HL-60 (cell line): ENCODE results near the gene KAT2A.
A peak's percentile ranks its signal among the peaks of the same experiment; 100 is the strongest.
"Not testable (repeated sequence)": the region's sequence is repeated elsewhere in the genome, so short reads cannot be mapped to it uniquely, and the experiment has no call there.

Experiments used
- DNase-seq, 2 experiments: peaks; one replicate each; pipeline ENCODE4 v3.0.0-alpha.2; 2010 to 2020; ENCODE audit warnings: low read depth in 1 of 2, low spot score in 1 of 2
- H3K27ac ChIP-seq: fragments of 250-450 bp; sonication (Bioruptor Pico); replicated peaks from 2 replicates; pipeline ENCODE4 v1.5.1; 2020; ENCODE audit warnings: mild to moderate bottlenecking, moderate library complexity
- H3K27me3 ChIP-seq: fragments of 250-450 bp; sonication (Bioruptor Pico); 2 replicates; pipeline ENCODE4 v1.5.1; 2021; ENCODE audit warnings: mild to moderate bottlenecking, moderate library complexity; ENCODE audit not compliant: insufficient read depth, poor library complexity, severe bottlenecking
- H3K4me3 ChIP-seq: replicated peaks from 2 replicates; pipeline ENCODE4 v1.5.1; 2011; ENCODE audit warnings: mild to moderate bottlenecking, control low read depth, low read length; ENCODE audit not compliant: insufficient read depth
- GABPA ChIP-seq: IDR thresholded peaks from 2 replicates; pipeline ENCODE4 v1.6.1; 2012; ENCODE audit warnings: low read depth
- POLR2AphosphoS5 ChIP-seq: IDR thresholded peaks from 2 replicates; pipeline ENCODE4 v1.6.1; 2012; ENCODE audit warnings: low read depth
- SPI1 ChIP-seq: IDR thresholded peaks from 2 replicates; pipeline ENCODE4 v1.6.1; 2012; ENCODE audit warnings: low read depth, mild to moderate bottlenecking, borderline replicate concordance
- TF ChIP-seq, protein P1 (sequence below): IDR thresholded peaks from 2 replicates; pipeline ENCODE4 v1.6.1; 2012; ENCODE audit warnings: low read depth; ENCODE audit not compliant: insufficient replicate concordance
- TF ChIP-seq, protein P2 (sequence below): IDR thresholded peaks from one replicate; pipeline ENCODE4 v1.5.1; 2011; ENCODE audit warnings: low read length, control low read depth, inconsistent platforms; ENCODE audit not compliant: insufficient read depth

Gene KAT2A

DNA sequence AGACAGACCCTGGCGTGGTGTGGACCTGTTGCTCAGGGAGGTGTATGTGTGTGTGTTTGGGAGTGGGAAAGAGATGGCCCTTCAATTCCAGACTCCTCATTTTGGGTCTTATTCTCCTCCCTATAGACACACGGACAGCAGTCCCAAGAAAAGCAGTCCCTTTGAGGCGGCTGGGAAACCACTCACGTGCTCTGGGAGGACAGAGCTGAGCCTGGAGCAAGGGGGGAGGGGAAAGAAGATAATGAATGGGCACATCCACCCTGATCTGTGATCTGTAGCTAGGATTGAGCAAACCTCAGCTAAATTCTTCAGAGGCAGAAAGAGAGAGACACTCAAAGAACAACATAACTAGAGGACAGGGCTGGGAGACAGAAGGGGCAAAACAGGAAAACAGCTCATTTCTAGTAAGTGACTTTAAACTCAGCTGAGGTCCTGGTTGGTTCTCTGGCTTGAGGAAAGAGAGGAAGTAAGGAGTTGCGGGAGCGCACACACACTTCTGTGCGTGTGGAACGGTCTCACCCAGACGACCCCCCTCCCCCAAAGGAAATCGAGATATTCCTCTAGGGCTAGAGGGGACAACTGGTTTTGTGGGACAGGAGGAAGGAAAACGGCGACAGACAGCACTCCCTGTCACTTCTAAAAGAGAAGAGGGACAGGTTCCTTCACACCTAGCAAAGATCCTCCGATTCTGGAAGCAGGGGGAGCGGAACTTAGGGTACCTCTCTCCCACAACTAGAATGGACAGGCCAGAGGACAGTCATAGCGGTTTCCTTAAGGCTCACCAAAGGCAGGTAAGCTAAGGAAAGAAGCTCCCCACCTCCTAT lies 33.0 kb upstream of the KAT2A start:
- TF ChIP-seq, protein P1, sequence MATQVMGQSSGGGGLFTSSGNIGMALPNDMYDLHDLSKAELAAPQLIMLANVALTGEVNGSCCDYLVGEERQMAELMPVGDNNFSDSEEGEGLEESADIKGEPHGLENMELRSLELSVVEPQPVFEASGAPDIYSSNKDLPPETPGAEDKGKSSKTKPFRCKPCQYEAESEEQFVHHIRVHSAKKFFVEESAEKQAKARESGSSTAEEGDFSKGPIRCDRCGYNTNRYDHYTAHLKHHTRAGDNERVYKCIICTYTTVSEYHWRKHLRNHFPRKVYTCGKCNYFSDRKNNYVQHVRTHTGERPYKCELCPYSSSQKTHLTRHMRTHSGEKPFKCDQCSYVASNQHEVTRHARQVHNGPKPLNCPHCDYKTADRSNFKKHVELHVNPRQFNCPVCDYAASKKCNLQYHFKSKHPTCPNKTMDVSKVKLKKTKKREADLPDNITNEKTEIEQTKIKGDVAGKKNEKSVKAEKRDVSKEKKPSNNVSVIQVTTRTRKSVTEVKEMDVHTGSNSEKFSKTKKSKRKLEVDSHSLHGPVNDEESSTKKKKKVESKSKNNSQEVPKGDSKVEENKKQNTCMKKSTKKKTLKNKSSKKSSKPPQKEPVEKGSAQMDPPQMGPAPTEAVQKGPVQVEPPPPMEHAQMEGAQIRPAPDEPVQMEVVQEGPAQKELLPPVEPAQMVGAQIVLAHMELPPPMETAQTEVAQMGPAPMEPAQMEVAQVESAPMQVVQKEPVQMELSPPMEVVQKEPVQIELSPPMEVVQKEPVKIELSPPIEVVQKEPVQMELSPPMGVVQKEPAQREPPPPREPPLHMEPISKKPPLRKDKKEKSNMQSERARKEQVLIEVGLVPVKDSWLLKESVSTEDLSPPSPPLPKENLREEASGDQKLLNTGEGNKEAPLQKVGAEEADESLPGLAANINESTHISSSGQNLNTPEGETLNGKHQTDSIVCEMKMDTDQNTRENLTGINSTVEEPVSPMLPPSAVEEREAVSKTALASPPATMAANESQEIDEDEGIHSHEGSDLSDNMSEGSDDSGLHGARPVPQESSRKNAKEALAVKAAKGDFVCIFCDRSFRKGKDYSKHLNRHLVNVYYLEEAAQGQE: no peak
- TF ChIP-seq GABPA: no peak
- TF ChIP-seq SPI1: peak; percentile 82
- peak overlapping the region; percentile 86 for H3K27ac ChIP-seq
- DNase-seq: peak; percentile 49 to 74
- H3K4me3 ChIP-seq: peak overlapping the region; percentile 85
- no peaks in the 10 kb centered on the region for H3K27me3 ChIP-seq

DNA sequence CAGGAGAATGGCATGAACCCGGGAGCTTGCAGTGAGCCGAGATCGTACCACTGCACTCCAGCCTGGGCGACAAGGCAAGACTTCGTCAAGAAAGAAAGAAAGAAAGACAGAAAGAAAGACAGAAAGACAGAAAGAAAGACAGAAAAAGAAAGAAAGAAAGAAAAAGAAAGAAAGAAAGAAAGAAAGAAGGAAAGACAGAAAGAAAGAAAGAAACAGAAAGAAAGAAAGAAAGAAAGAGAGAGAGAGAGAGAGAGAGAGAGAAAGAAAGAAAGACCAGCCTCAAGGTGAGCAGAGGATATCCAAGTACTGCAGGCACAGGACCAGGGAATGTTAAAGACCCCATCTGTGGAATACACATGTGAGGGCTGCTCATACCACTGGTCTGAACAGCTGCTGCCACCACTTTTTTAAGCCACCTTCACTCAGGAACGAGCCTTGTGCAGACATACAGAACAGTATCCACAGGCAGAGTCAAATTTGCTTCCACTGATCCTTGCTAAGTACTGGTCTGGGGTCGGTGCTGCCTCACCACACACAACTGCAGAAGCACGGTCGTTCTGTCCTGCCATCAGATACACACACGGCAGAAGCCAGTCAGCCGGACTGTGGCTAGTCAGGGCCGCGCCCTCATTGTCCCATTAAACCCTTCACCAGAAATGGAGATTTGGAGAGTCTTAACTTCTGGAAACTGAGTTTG lies 25.9 kb upstream of the KAT2A start:
- TF ChIP-seq, protein P1: no peak
- TF ChIP-seq GABPA (no peak), POLR2AphosphoS5 (no peak), SPI1 (no peak)
- TF ChIP-seq, protein P2, sequence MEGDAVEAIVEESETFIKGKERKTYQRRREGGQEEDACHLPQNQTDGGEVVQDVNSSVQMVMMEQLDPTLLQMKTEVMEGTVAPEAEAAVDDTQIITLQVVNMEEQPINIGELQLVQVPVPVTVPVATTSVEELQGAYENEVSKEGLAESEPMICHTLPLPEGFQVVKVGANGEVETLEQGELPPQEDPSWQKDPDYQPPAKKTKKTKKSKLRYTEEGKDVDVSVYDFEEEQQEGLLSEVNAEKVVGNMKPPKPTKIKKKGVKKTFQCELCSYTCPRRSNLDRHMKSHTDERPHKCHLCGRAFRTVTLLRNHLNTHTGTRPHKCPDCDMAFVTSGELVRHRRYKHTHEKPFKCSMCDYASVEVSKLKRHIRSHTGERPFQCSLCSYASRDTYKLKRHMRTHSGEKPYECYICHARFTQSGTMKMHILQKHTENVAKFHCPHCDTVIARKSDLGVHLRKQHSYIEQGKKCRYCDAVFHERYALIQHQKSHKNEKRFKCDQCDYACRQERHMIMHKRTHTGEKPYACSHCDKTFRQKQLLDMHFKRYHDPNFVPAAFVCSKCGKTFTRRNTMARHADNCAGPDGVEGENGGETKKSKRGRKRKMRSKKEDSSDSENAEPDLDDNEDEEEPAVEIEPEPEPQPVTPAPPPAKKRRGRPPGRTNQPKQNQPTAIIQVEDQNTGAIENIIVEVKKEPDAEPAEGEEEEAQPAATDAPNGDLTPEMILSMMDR: no peak
- Histone ChIP-seq H3K27me3 (no peaks in the 10 kb centered on the region), H3K4me3 (no peak overlapping the region), H3K27ac (no peak overlapping the region)
- DNase-seq: no peak

DNA sequence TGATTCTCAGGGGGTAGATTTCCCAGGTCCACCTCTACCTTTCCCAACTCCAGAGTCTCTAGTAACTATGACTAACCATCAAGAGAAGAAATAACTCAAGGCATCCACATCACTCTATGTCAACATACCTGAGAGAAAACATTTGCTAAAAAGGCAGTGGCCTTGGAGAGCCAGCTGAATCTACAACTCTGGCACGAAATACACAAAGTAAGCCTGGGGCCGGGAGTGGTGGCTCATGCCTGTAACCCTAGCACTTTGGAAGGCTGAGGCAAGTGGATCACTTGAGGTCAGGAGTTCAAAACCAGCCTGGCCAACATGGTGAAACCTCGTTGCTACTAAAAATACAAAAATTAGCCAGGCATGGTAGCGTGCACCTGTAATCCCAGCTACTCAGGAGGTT lies 22.0 kb upstream of the KAT2A start:
- not testable (repeated sequence) for H3K27ac ChIP-seq, DNase-seq, H3K4me3 ChIP-seq, H3K27me3 ChIP-seq

DNA sequence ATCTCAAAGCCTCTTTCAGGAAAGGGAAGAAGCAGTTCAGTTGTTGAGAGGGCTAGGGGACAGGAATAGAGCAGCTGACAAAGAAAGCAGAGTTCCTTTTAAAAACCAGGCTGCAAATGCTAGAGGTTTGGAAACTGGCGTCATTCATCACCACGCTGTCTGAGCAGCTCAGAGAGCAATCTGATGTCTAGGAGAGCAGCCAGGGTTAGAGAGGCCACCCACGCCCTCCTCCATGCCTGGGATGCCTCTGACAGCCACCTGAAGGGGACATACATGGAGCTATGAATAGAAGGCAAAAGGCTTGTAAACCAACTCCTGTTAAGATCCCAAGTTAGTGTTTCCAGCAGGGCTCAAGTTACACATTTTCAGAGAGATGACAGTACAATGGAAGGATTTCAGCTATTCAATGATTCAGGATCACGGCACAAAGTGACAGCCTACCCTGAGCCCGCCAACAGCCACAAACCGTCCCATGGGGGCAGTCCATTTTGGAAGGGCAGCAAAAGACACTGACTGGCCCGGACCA lies 21.3 kb upstream of the KAT2A start:
- Histone ChIP-seq H3K4me3 (no peak overlapping the region), H3K27me3 (no peaks in the 10 kb centered on the region), H3K27ac (no peak overlapping the region)
- TF ChIP-seq, protein P1: no peak
- TF ChIP-seq SPI1: no peak
- no peak for TF ChIP-seq POLR2AphosphoS5
- TF ChIP-seq, protein P2: no peak
- no peak for TF ChIP-seq GABPA
- DNase-seq: no peak
